Astrocyte of the spinal cord (primary cell): ENCODE data around the gene TSC22D3.

ENCODE experiments used
- DNase-seq: peaks from one replicate; pipeline ENCODE4 v3.0.0; 2011; ENCODE audit warnings: low read depth, low spot score
- H3K4me3 ChIP-seq: 2 replicates; pipeline ENCODE4 v1.5.1; 2011; ENCODE audit warnings: low read depth, mild to moderate bottlenecking, low read length, moderate library complexity
- CTCF ChIP-seq: IDR thresholded peaks from 2 replicates; pipeline ENCODE4 v1.5.1; 2012; ENCODE audit warnings: low read depth, mild to moderate bottlenecking, low read length, inconsistent platforms
- in situ Hi-C: cut with HindIII; loops from 2 replicates; pipeline ENCODE4 v1.10.0; 2017; ENCODE audit warnings: low sequenced_read_pairs

The TSC22D3 gene

GRCh38 chrX:107750861-107751445 is 24.6 kb downstream of the TSC22D3 start:
- H3K4me3 ChIP-seq, result no peak overlapping the region
- in situ Hi-C loops, result no loop called here
- TF ChIP-seq CTCF, result no peak
- no peak for DNase-seq

- H3K4me3 ChIP-seq, result no peak overlapping the region
- TF ChIP-seq CTCF, result no peak
- DNase-seq, result no peak
- in situ Hi-C loops, result no loop called here
Measured at GRCh38 chrX:107750263-107750662, 25.3 kb downstream of the TSC22D3 start.

GRCh38 chrX:107748506-107748905 is 27.1 kb downstream of the TSC22D3 start:
- no peak overlapping the region for H3K4me3 ChIP-seq
- no peak for DNase-seq
- no peak for TF ChIP-seq CTCF
- in situ Hi-C loops, result no loop called here

- peak; percentile 51 for DNase-seq
- H3K4me3 ChIP-seq, result no peak overlapping the region
- no peak for TF ChIP-seq CTCF
- in situ Hi-C loops, result no loop called here
Measured at GRCh38 chrX:107747596-107748161, 27.9 kb downstream of the TSC22D3 start.

GRCh38 chrX:107744868-107745267 is 30.7 kb downstream of the TSC22D3 start:
- no peak for DNase-seq
- no peak for TF ChIP-seq CTCF
- in situ Hi-C loops, result no loop called here
- H3K4me3 ChIP-seq, result no peak overlapping the region

GRCh38 chrX:107743995-107744394 is 31.6 kb downstream of the TSC22D3 start:
- H3K4me3 ChIP-seq, result no peak overlapping the region
- no peak for TF ChIP-seq CTCF
- in situ Hi-C loops, result no loop called here
- DNase-seq, result no peak
